ENCODE measurements around the gene MYLK4.

The MYLK4 gene

DNA sequence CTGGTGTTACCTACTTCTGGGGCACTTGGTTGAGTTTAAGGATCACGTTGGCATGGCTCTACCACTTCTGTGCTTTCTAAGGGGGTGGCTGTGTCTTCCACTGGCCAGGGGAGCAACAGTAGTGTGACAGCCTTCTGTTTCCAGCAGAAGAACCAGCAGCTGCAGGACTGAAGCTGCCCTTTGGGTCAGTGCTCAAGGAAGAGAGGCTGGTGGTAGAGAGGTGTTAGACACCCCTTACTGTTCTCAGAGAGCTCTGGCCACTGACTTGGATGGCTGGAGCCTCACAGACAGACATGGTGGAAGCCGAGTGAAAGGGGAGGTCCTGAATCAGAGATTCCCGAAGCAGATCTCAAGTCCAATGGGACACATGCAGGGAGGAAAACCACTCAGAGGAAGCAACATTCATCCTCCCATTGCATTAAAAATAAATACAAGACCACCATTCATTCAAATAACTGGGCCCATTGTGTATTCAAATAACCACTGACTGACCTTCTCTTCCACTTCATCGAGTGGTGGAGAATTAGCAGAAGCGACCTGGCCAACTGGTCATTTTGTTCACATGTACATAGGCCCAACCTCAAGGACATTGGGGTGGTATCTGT is 106.7 kb downstream of the MYLK4 start:
- DNase-seq, result no peak
- Mint-ChIP-seq H3K27me3 (peaks cover 77% of the 10 kb centered on the region), H3K36me3 (ENCODE audit: low read depth) (no peaks in the 10 kb centered on the region), H3K4me3 (no peak overlapping the region), H3K9me3 (no peaks in the 10 kb centered on the region), H3K27ac (no peak overlapping the region), H3K4me1 (ENCODE audit: low read depth) (no peaks in the 10 kb centered on the region)

DNA sequence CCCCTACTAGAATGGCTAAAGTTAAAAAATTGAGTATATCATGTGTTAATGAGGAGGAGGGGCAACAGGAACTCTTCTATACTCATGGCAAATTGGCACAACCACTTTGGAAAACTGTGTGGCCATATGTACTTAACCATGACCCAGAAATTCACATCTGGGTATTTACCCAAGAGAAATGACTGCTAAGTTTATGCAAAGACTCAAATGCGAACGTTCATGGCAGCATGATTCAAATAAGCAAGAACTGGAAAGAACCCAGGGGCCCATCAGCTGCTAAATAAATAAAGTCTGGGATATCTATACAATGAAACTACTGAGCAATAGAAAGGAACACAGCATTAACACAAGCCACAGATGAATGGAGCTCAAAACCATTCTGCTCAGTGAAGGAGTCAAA is 107.6 kb downstream of the MYLK4 start:
- Mint-ChIP-seq H3K9me3 (no peaks in the 10 kb centered on the region), H3K27ac (no peak overlapping the region), H3K36me3 (ENCODE audit: low read depth) (no peaks in the 10 kb centered on the region), H3K4me1 (ENCODE audit: low read depth) (no peaks in the 10 kb centered on the region), H3K4me3 (no peak overlapping the region), H3K27me3 (peaks cover 81% of the 10 kb centered on the region)
- no peak for DNase-seq

DNA sequence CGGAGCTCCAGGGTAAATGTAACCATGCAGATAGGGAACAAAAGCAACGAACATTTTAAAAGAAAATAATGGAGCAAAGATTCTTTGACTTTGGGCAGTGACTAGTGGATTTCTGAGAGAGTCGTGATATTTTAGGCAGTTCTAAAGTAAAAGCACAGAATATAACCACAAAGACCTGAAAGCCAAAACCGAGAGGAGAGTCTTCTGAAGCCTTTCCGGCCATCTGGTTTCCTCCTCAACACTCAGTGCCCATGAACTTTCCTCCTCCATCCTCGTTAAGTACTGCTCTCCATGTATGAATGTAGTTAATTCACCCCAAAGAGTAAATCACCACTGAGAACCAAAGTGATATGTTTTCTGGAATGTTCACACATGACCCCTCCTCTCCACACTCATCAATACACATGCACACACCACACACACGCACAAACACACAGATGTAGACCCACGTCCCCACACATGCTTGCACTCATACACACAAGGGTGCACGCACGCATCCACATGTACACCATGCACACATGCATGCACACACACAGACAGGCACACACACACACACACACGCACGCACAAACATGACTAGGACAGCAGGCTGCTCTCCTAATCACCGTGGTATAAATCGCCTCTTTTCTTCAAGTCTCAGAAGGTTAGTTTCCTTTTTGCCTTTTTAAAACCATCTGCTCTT is 109.5 kb downstream of the MYLK4 start:
- H3K36me3 Mint-ChIP-seq (ENCODE audit: low read depth), result no peaks in the 10 kb centered on the region
- no peak overlapping the region for H3K27ac Mint-ChIP-seq
- no peaks in the 10 kb centered on the region for H3K4me1 Mint-ChIP-seq (ENCODE audit: low read depth)
- H3K27me3 Mint-ChIP-seq, result peaks cover 80% of the 10 kb centered on the region
- no peak overlapping the region for H3K4me3 Mint-ChIP-seq
- no peaks in the 10 kb centered on the region for H3K9me3 Mint-ChIP-seq
- no peak for DNase-seq

DNA sequence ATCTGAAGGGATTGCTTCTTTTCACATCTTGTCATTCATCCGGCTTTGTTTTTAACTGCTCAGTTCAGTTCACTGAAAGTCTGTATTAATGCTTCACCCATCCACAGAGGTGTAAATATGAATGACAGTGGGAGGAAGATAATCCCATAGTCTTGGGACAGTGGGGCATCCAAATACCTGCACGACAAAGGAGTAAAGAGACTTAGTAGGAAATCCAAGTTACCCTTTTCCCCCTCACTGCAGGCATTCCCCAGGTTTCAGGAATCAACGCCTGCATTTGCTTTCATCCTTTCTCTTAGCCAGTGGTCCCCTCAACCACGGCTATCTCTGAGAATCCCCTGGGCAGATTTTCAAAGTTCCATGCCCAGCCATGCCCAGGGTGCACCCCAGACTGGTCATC is 110.2 kb downstream of the MYLK4 start:
- Mint-ChIP-seq H3K36me3 (ENCODE audit: low read depth) (no peaks in the 10 kb centered on the region), H3K4me3 (no peak overlapping the region), H3K27me3 (peaks cover 75% of the 10 kb centered on the region), H3K9me3 (no peaks in the 10 kb centered on the region), H3K27ac (no peak overlapping the region), H3K4me1 (ENCODE audit: low read depth) (no peaks in the 10 kb centered on the region)
- no peak for DNase-seq

DNA sequence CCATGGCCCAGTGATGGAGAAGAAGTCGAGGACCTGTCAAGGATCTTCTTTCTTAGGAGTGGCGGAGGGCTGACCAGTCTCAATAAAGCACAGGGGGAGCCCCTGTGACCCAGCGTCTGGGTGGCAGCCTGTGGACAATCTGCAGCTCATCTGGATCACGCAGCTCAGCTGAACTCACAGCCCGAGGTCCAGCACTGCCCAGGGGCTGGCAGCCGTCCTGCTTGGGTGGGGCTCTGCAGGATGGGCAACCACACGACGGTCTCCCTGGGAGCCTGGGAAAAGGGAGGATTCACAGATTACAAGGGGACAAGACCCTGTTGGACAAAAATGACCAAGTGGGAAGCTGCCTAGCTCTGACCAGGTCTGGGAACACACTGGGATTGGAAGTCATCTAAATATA is 110.8 kb downstream of the MYLK4 start:
- H3K36me3 Mint-ChIP-seq (ENCODE audit: low read depth), result no peaks in the 10 kb centered on the region
- H3K4me3 Mint-ChIP-seq, result no peak overlapping the region
- H3K27me3 Mint-ChIP-seq, result peaks cover 69% of the 10 kb centered on the region
- H3K4me1 Mint-ChIP-seq (ENCODE audit: low read depth), result peaks cover 1% of the 10 kb centered on the region
- DNase-seq, result no peak
- no peaks in the 10 kb centered on the region for H3K9me3 Mint-ChIP-seq
- no peak overlapping the region for H3K27ac Mint-ChIP-seq

DNA sequence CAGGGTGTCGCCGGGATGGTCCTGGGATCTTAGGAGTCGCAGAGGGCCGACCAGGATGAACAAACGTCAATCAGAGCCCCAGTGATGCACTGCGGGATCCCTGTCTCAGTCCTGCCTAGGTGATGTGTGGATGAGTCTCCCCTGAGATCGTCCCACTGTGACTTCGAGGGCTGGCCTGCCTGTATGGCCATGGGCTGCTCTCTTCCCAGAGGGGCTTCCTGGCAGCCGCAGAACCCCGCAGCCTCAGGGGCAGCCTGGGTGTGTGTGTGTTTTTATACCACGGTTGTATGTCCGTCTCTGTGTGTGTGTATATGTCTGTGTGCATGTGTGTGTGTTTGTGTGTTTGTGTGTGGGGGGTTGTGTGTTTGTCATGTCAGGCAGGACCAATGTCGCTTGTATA is 111.6 kb downstream of the MYLK4 start:
- Mint-ChIP-seq H3K4me1 (ENCODE audit: low read depth) (peaks cover 7% of the 10 kb centered on the region), H3K27ac (no peak overlapping the region), H3K4me3 (no peak overlapping the region), H3K27me3 (peaks cover 66% of the 10 kb centered on the region), H3K36me3 (ENCODE audit: low read depth) (no peaks in the 10 kb centered on the region), H3K9me3 (no peaks in the 10 kb centered on the region)
- DNase-seq, result no peak

DNA sequence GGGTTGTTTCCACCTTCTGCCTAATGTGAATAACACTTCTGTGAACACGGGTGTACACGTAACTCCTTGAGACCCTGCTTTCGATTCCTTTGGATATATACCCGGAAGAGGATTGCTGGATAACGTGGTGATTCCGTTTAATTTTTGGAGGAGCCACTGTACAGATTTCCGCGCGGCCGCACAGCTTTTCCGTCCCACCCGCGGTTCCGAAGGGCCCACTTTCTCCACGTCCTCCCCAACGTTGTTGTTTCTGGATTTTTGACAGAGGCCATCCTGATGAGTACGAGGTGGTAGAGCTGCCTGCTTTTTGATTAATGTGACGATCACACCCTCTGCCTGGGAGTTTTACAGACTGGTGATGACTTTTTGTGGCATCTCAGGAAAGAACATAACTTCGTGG is 114.0 kb downstream of the MYLK4 start:
- Mint-ChIP-seq H3K27me3 (peaks cover 54% of the 10 kb centered on the region), H3K4me1 (ENCODE audit: low read depth) (peaks cover 7% of the 10 kb centered on the region), H3K4me3 (no peak overlapping the region), H3K9me3 (no peaks in the 10 kb centered on the region), H3K27ac (no peak overlapping the region), H3K36me3 (ENCODE audit: low read depth) (no peaks in the 10 kb centered on the region)
- DNase-seq, result no peak

DNA sequence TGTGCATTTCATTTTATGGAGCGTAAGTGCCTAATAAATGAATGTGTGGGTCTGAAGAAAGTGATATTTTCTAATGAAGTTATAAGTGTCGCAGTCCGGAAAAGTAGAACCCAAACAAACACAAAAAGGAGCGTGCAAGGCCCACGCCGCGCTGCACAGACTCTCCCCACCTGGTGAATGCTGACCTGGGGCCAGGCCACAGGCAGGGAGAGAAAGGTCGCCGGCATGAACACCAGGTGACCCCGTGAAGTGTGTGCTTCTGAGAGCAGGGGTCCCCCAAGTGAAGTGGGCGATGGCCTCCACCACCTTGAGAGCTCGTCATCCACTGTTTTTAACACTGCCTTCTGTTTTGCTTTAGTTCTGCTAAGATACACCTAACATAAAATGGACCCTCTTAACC is 114.8 kb downstream of the MYLK4 start:
- Mint-ChIP-seq H3K4me1 (ENCODE audit: low read depth) (peaks cover 7% of the 10 kb centered on the region), H3K4me3 (no peak overlapping the region), H3K9me3 (no peaks in the 10 kb centered on the region), H3K36me3 (ENCODE audit: low read depth) (no peaks in the 10 kb centered on the region), H3K27ac (no peak overlapping the region), H3K27me3 (peaks cover 46% of the 10 kb centered on the region)
- no peak for DNase-seq

DNA sequence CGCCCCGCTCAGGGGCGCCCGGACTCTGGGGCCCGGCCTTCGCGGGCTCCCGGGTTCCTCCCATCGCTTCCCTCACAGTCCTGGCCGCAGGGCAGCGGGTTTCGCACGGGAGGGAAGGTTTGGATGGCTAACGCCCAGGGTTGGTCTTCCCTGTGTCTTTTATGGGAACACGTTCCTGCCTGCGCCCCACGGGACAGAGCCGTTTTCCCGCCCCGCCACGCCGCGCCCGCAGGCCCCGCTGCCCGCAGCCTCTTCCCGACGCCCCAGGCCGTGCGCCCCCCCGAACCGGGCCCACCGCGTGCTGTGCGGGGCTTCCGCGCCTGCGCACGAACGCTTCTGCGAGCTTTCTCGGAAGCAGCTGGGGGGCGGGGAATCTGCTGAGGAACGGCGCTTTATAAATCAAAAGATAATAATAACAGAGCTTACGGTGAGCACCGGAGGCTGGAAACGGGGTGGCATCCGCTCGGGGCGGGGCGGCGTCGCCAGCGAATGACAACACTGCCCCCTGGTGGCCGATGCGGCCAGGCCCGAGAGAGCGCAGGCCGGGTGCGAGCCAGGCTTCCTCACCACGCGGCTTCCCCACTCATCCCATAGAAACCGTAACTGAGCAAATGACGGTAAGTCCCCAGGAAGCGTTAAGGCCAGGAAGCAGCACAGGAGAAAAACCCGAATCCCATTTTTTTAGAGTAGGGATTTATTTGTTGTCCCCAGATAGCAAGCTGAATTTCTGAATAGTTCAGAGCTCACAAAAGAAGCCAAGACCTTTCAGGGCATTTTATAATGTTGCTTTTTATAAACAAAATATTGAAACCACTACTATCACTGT is 116.4 kb downstream of the MYLK4 start:
- H3K27me3 Mint-ChIP-seq, result peaks cover 31% of the 10 kb centered on the region
- peak overlapping the region; percentile 22 for H3K27ac Mint-ChIP-seq
- peak overlapping the region; percentile 64 for H3K4me3 Mint-ChIP-seq
- peaks cover 7% of the 10 kb centered on the region for H3K4me1 Mint-ChIP-seq (ENCODE audit: low read depth)
- no peaks in the 10 kb centered on the region for H3K36me3 Mint-ChIP-seq (ENCODE audit: low read depth)
- peak; percentile 91 for DNase-seq
- H3K9me3 Mint-ChIP-seq, result no peaks in the 10 kb centered on the region

DNA sequence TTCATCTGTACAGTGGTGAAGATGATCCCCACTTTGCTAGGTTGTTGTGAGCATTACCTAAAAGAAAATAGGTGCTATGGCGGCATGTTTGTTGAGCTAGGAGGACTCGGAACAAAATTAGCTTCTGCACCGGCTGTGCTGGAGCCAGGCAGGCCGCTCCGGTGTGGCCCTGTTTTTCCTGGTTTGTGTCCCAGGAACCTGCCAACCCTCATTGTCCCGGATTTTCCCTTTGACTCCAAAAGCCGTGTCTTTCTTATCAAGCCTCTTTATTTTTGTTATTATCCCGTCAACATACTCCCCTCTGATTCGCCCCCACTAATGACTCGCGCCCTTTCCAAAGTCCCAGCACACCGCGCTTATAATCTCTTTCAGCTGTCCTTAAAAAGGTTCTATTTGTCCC is 117.0 kb downstream of the MYLK4 start:
- no peaks in the 10 kb centered on the region for H3K9me3 Mint-ChIP-seq
- H3K4me3 Mint-ChIP-seq, result no peak overlapping the region
- no peaks in the 10 kb centered on the region for H3K36me3 Mint-ChIP-seq (ENCODE audit: low read depth)
- no peak overlapping the region for H3K27ac Mint-ChIP-seq
- H3K27me3 Mint-ChIP-seq, result peaks cover 29% of the 10 kb centered on the region
- H3K4me1 Mint-ChIP-seq (ENCODE audit: low read depth), result peaks cover 7% of the 10 kb centered on the region
- no peak for DNase-seq

DNA sequence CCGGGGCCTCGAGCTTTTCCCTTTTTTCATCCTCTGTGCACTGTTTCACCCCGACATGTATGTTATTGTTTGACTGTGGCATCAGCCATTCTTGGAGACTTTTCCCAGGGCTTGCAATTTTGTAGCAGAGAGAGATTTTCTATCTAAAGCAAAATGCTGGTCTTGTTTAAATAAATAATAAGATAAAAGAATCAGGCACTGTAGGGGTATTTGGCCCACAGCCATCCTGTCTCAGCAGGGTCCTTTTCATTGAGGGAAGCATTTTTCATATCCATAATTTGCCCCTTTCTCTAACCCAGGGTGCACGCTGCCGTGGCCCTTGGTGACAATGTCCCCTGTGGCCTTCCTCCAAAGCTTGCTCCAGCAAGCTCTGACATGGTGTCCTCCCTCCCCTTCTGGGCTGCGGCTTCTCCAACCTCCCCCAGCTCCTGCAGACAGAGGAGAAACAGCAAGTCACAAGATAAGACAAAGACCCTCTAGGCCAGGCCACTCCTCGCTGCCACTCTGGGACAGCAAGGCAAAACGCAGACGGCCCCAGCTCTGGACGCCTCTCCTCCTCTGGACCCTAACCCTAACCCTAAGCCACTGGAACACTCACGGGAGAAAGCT is 117.6 kb downstream of the MYLK4 start:
- Mint-ChIP-seq H3K4me3 (no peak overlapping the region), H3K27me3 (peaks cover 25% of the 10 kb centered on the region), H3K9me3 (no peaks in the 10 kb centered on the region), H3K27ac (no peak overlapping the region), H3K36me3 (ENCODE audit: low read depth) (no peaks in the 10 kb centered on the region), H3K4me1 (ENCODE audit: low read depth) (peaks cover 7% of the 10 kb centered on the region)
- no peak for DNase-seq

DNA sequence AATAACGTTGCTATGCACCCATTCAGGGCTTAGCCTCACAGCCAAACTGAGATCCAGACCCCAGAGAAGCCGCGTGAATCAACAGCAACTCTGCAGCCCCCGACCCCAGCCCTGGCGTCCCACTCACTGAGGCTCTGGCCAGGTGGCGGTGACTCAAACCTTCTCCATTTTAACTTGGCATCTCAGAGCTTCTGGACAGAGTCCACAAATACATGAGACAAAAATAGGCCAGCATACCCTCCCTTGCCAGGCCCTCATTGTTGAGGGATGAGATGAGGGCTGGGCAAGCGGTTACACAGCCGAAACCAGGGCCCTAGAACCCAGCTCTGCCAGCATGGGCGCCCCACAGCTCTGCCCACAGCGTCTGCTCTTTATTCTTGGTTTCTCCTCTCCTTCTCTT is 118.4 kb downstream of the MYLK4 start:
- Mint-ChIP-seq H3K9me3 (no peaks in the 10 kb centered on the region), H3K27ac (no peak overlapping the region), H3K4me3 (no peak overlapping the region), H3K27me3 (peaks cover 26% of the 10 kb centered on the region), H3K4me1 (ENCODE audit: low read depth) (peaks cover 7% of the 10 kb centered on the region), H3K36me3 (ENCODE audit: low read depth) (no peaks in the 10 kb centered on the region)
- DNase-seq, result no peak

DNA sequence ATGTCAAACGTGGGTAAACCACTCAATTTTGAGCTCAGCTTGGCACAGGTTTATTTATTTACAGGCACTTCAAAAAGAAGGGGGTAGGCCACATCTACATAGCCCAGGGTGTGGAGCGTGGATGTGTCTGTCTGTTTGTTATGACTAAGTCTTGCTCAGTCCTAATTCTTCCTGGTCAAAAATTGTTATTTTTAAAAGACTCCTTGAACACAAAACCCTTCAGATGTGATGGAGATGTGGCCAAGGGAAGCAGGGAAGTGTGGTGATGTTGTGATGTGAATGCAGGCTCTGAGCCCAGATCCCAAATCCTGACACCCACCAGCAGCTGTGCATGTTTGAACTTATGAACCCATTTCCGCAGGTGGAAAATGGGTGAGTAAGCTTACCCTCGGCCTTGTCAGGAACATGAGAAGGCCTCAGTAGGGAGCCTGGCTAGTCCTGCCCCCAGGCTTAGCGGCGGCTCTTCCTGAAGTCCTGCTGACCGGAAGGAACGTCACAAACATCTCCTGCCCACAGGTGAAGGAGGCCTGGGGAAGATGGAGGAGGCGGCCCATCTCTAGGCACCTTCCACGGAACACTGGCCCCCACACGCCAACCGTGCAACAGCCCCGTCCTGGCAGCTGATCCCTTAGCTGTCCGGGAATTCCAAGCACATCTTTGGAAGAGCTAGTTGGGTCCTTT is 119.7 kb downstream of the MYLK4 start:
- Mint-ChIP-seq H3K27ac (no peak overlapping the region), H3K9me3 (no peaks in the 10 kb centered on the region), H3K27me3 (peaks cover 13% of the 10 kb centered on the region), H3K36me3 (ENCODE audit: low read depth) (no peaks in the 10 kb centered on the region), H3K4me1 (ENCODE audit: low read depth) (peaks cover 7% of the 10 kb centered on the region), H3K4me3 (no peak overlapping the region)
- no peak for DNase-seq

DNA sequence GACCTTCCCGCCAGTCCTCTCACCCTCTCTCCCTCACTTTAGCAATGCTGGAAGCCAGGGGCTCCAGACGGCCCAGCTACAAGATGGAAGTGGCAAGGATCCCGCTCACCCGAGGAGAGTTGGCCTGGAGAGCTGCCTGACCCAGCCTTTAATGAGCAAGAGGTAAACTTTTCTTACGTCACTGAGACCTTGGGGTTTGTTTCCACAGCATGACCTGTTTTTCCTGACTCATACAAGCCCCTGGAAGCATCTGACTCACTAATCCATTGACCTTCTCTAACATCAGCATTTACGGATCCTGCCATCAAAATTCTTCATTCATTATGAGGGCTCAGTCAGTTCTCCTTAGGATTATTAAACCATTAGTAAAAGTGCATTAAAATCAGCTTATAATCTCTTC is 120.4 kb downstream of the MYLK4 start:
- no peak overlapping the region for H3K4me3 Mint-ChIP-seq

More for the DNA sequence above, 120.4 kb downstream of the MYLK4 start:
- no peak for DNase-seq
- Mint-ChIP-seq H3K27me3 (peaks cover 13% of the 10 kb centered on the region), H3K27ac (no peak overlapping the region), H3K9me3 (no peaks in the 10 kb centered on the region), H3K36me3 (ENCODE audit: low read depth) (no peaks in the 10 kb centered on the region), H3K4me1 (ENCODE audit: low read depth) (peaks cover 7% of the 10 kb centered on the region)

All from activated T-cell treated with anti-CD3 and anti-CD28 coated beads, Interleukin-2, amount 50 U/mL, for 24 hours (primary cell).